ENCODE measurements around the gene BMP8B. TPM values are rescaled to one million over a fixed set of nuclear protein-coding genes. Genes with fewer than 3 reads are reported as not detected.
"Not testable (repeated sequence)": the region's sequence is repeated elsewhere in the genome, so short reads cannot be mapped to it uniquely, and the experiment has no call there.

The BMP8B gene
- total and polyA plus RNA-seq, 4 donors, result 0.08 to 0.19 (median 0.18) TPM

DNA sequence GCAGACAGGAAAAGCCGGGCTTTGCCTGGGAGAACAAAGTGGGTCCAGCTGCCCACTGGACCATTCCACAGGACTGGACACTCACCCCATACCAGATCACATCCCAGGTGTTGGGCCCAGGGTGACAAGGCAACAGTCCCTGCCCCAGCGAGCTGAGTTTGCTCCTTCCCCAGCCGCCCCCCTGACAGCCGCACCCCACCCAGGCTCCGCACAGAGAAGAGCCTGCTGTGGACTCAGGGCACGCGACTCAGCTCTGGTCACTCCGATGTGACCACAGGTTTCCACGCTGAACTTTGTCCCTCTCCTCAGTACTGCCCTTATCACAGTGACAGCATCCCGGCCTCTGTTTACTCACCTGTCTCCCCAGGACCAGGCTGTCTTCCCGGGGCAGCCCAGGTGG is 1.2 kb downstream of the BMP8B start:
- Histone ChIP-seq H3K9me3 (ENCODE audit: control insufficient read depth in 4 of 4, low read length in 3 of 4) (no peaks in the 10 kb centered on the region), H3K27me3 (ENCODE audit: control insufficient read depth in 4 of 4, insufficient read depth in 4 of 4, low read length in 3 of 4) (no peaks in the 10 kb centered on the region), H3K9ac (ENCODE audit: low read depth in 1 of 2, low read length in 2 of 2) (no peak overlapping the region), H3K27ac (ENCODE audit: low read depth in 1 of 2, low read length in 2 of 2) (no peak overlapping the region), H3K4me3 (ENCODE audit: low read depth in 1 of 3, low read length in 3 of 3) (no peak overlapping the region), H3K4me1 (ENCODE audit: control insufficient read depth in 4 of 4, insufficient read depth in 4 of 4, low read length in 3 of 4) (peaks cover 0 to 6% (median 4%) of the 10 kb centered on the region in 4 donors), H3K36me3 (ENCODE audit: control insufficient read depth in 4 of 4, insufficient read depth in 3 of 4, low read depth in 1 of 4, low read length in 3 of 4) (no peaks in the 10 kb centered on the region)
- 53% methylated on average over 11 of the region's 11 CpGs for WGBS
- no peak for DNase-seq (ENCODE audit: low spot score)
- no peak for TF ChIP-seq RAD21 (IDR thresholded peaks at IDR 0.05)
- TF ChIP-seq NR2F2 (IDR thresholded peaks at IDR 0.05), result no peak
- TF ChIP-seq, protein P1, sequence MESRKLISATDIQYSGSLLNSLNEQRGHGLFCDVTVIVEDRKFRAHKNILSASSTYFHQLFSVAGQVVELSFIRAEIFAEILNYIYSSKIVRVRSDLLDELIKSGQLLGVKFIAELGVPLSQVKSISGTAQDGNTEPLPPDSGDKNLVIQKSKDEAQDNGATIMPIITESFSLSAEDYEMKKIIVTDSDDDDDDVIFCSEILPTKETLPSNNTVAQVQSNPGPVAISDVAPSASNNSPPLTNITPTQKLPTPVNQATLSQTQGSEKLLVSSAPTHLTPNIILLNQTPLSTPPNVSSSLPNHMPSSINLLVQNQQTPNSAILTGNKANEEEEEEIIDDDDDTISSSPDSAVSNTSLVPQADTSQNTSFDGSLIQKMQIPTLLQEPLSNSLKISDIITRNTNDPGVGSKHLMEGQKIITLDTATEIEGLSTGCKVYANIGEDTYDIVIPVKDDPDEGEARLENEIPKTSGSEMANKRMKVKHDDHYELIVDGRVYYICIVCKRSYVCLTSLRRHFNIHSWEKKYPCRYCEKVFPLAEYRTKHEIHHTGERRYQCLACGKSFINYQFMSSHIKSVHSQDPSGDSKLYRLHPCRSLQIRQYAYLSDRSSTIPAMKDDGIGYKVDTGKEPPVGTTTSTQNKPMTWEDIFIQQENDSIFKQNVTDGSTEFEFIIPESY (IDR thresholded peaks at IDR 0.05), result no peak
- TF ChIP-seq, protein P2, sequence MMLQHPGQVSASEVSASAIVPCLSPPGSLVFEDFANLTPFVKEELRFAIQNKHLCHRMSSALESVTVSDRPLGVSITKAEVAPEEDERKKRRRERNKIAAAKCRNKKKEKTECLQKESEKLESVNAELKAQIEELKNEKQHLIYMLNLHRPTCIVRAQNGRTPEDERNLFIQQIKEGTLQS (IDR thresholded peaks at IDR 0.05), result no peak
- no peak for TF ChIP-seq RXRA (IDR thresholded peaks at IDR 0.05)
- no peak for TF ChIP-seq EGR1 (IDR thresholded peaks at IDR 0.05; ENCODE audit: low read depth in 2 of 2)

DNA sequence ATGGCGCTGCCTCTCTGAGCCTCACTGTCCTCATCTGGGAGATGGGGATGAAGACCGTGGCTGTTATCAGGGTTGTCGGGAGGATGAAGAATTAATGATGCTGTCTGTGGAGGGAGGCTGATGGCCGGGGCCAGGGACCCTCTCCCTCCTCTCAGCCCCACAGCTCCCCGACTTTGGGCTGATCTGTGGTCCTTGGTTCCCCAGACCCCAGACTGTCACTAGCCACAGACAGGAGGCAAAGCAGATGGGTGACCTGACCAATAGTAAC is 1.6 kb downstream of the BMP8B start:
- H3K4me3 ChIP-seq (ENCODE audit: low read depth in 1 of 3, low read length in 3 of 3); H3K27ac ChIP-seq (ENCODE audit: low read depth in 1 of 2, low read length in 2 of 2); H3K9me3 ChIP-seq (ENCODE audit: control insufficient read depth in 4 of 4, low read length in 3 of 4); DNase-seq (ENCODE audit: low spot score); H3K4me1 ChIP-seq (ENCODE audit: control insufficient read depth in 4 of 4, insufficient read depth in 4 of 4, low read length in 3 of 4); H3K27me3 ChIP-seq (ENCODE audit: control insufficient read depth in 4 of 4, insufficient read depth in 4 of 4, low read length in 3 of 4); H3K9ac ChIP-seq (ENCODE audit: low read depth in 1 of 2, low read length in 2 of 2); H3K36me3 ChIP-seq (ENCODE audit: control insufficient read depth in 4 of 4, insufficient read depth in 3 of 4, low read depth in 1 of 4, low read length in 3 of 4): not testable (repeated sequence)
- WGBS, result 96% methylated on average over 5 of the region's 5 CpGs

DNA sequence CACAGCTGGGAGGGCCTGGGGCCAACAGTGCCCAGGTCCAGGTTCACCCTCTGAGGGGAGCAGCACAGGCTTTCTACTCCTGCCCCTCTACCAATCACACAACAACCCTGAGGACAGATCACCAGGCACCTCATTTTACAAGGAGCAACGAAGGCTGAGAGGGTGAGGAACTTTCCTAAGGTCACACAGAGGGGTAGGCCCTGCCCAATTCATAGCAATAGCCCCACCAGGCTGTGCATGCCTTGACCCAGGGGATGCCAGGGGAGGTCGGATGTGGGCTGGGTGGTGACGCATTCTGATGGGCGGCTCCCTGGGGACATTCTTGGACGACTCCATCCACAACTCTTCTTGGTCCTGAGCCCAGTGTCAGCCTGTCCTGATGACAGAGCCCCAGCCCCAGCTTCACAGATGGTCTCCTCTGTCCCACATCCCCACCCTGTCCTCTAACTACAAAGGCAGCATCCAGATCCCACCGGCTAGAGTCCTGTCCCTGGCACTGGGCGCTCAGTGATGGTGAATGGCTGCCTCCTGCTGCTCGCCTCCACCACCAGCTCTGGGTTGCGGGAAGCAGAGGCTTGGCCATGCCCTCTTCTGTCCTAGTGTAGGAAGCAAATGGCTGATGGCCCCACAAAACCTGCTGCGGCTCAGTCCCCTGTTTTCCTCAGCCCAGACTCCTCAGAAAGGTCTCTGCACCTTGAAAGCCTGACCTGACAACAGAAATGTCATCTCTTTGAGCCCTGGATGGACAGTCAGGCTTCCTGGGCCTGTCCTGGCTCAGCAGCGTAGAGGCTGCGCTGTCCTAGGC is 2.2 kb downstream of the BMP8B start:
- not testable (repeated sequence) for H3K27ac ChIP-seq (ENCODE audit: low read depth in 1 of 2, low read length in 2 of 2); H3K4me3 ChIP-seq (ENCODE audit: low read depth in 1 of 3, low read length in 3 of 3); H3K4me1 ChIP-seq (ENCODE audit: control insufficient read depth in 4 of 4, insufficient read depth in 4 of 4, low read length in 3 of 4); H3K36me3 ChIP-seq (ENCODE audit: control insufficient read depth in 4 of 4, insufficient read depth in 3 of 4, low read depth in 1 of 4, low read length in 3 of 4); DNase-seq (ENCODE audit: low spot score); H3K27me3 ChIP-seq (ENCODE audit: control insufficient read depth in 4 of 4, insufficient read depth in 4 of 4, low read length in 3 of 4); H3K9me3 ChIP-seq (ENCODE audit: control insufficient read depth in 4 of 4, low read length in 3 of 4); H3K9ac ChIP-seq (ENCODE audit: low read depth in 1 of 2, low read length in 2 of 2)
- WGBS, result 94% methylated on average over 10 of the region's 12 CpGs

DNA sequence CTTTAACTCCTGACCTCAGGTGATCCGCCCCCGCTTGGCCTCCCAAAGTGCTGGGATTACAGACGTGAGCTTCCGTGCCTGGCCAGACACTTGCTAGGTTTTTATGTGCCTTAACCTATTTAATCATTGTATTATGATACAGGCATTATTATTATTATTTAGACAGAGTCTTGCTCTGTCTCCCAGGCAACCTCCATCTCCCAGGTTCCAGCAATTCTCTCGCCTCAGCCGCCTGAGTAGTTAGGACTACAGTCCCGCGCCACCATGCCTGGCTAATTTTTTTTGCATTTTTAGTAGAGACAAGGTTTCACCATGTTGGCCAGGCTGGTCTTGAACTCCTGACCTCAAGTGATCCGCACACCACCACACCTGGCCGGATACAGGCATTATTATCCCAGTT is 6.0 kb downstream of the BMP8B start:
- H3K27ac ChIP-seq (ENCODE audit: low read depth in 1 of 2, low read length in 2 of 2); H3K4me1 ChIP-seq (ENCODE audit: control insufficient read depth in 4 of 4, insufficient read depth in 4 of 4, low read length in 3 of 4); DNase-seq (ENCODE audit: low spot score); H3K27me3 ChIP-seq (ENCODE audit: control insufficient read depth in 4 of 4, insufficient read depth in 4 of 4, low read length in 3 of 4); H3K4me3 ChIP-seq (ENCODE audit: low read depth in 1 of 3, low read length in 3 of 3); H3K9ac ChIP-seq (ENCODE audit: low read depth in 1 of 2, low read length in 2 of 2); H3K36me3 ChIP-seq (ENCODE audit: control insufficient read depth in 4 of 4, insufficient read depth in 3 of 4, low read depth in 1 of 4, low read length in 3 of 4); H3K9me3 ChIP-seq (ENCODE audit: control insufficient read depth in 4 of 4, low read length in 3 of 4): not testable (repeated sequence)
- WGBS, result 93% methylated on average over 10 of the region's 10 CpGs

DNA sequence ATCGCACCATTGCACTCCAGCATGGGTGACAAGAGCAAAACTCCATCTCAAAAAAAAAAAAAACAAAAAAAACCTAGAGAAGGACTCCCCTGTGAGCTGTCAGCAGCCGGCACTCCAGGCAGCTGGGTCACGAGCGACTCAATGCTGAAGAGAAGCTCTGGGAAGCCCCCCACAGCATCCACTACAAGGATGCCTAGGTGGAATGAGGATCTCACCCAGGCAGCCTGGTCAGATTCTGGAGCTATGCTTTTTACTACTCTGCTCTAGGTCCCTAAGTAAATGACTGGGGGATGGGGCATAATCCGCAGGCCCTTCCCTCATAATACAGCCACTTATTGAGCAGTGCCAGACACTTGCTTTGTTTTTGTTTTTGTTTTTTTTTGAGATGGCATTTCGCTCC is 6.6 kb downstream of the BMP8B start:
- Histone ChIP-seq H3K27ac (ENCODE audit: low read depth in 1 of 2, low read length in 2 of 2) (no peak overlapping the region), H3K4me1 (ENCODE audit: control insufficient read depth in 4 of 4, insufficient read depth in 4 of 4, low read length in 3 of 4) (no peaks in the 10 kb centered on the region), H3K27me3 (ENCODE audit: control insufficient read depth in 4 of 4, insufficient read depth in 4 of 4, low read length in 3 of 4) (no peaks in the 10 kb centered on the region), H3K36me3 (ENCODE audit: control insufficient read depth in 4 of 4, insufficient read depth in 3 of 4, low read depth in 1 of 4, low read length in 3 of 4) (no peaks in the 10 kb centered on the region), H3K4me3 (ENCODE audit: low read depth in 1 of 3, low read length in 3 of 3) (no peak overlapping the region), H3K9me3 (ENCODE audit: control insufficient read depth in 4 of 4, low read length in 3 of 4) (no peaks in the 10 kb centered on the region), H3K9ac (ENCODE audit: low read depth in 1 of 2, low read length in 2 of 2) (no peak overlapping the region)
- DNase-seq (ENCODE audit: low spot score), result no peak
- 94% methylated on average over 6 of the region's 6 CpGs for whole genome bisulfite sequencing
- TF ChIP-seq SP1 (IDR thresholded peaks at IDR 0.05) (no peak), TAF1 (conservative IDR thresholded peaks at IDR 0.05) (no peak), HNF4A (conservative IDR thresholded peaks at IDR 0.05) (no peak), GABPA (IDR thresholded peaks at IDR 0.05 in 1 of 2, conservative IDR thresholded peaks at IDR 0.05 in 1 of 2) (no peak), FOXA2 (IDR thresholded peaks at IDR 0.05) (no peak), JUND (IDR thresholded peaks at IDR 0.05) (no peak)
- TF ChIP-seq, protein P1 (IDR thresholded peaks at IDR 0.05), result no peak
- TF ChIP-seq, protein P3, sequence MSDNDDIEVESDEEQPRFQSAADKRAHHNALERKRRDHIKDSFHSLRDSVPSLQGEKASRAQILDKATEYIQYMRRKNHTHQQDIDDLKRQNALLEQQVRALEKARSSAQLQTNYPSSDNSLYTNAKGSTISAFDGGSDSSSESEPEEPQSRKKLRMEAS (IDR thresholded peaks at IDR 0.05), result no peak

Data from liver (tissue), 9 donors.